HepG2 (cell line): Measurements from ENCODE around the gene IFI35. TPM values are rescaled to one million over a fixed set of nuclear protein-coding genes. Genes with fewer than 3 reads are reported as not detected.
A peak's percentile ranks its signal among the peaks of the same experiment; 100 is the strongest.

ENCODE experiments used
- CEBPZ ChIP-seq: IDR thresholded peaks from 2 replicates; pipeline ENCODE4 v1.6.1; 2012; ENCODE audit warnings: low read length, improper control_type of control experiment
- E2F2 ChIP-seq: sonication (generic); formaldehyde crosslinking; IDR thresholded peaks from 2 replicates; pipeline ENCODE4 v1.4.0; 2020; ENCODE audit warnings: missing genetic modification reagents, borderline replicate concordance
- GPBP1L1 ChIP-seq: sonication (generic); formaldehyde crosslinking; IDR thresholded peaks from 2 replicates; pipeline ENCODE4 v1.5.0; 2020; ENCODE audit warnings: mild to moderate bottlenecking, missing genetic modification reagents
- KDM6A ChIP-seq: IDR thresholded peaks from 2 replicates; pipeline ENCODE4 v1.6.1; 2016; ENCODE audit warnings: low read depth
- MBD4 ChIP-seq: IDR thresholded peaks from 2 replicates; pipeline ENCODE4 v1.6.1; 2012; ENCODE audit warnings: low read length, inconsistent platforms, borderline replicate concordance
- MXI1 ChIP-seq: IDR thresholded peaks from 3 replicates; pipeline ENCODE4 v1.6.1; 2012; ENCODE audit warnings: low read depth, low read length, inconsistent platforms, borderline replicate concordance
- RCOR2 ChIP-seq: IDR thresholded peaks from 2 replicates; pipeline ENCODE4 v1.6.1; 2016; ENCODE audit warnings: missing biosample characterization, missing genetic modification reagents
- SSRP1 ChIP-seq: IDR thresholded peaks from 2 replicates; pipeline ENCODE4 v1.6.1; 2016; ENCODE audit warnings: control low read depth
- TBX3 ChIP-seq: fragments of 450-650 bp; IDR thresholded peaks from 2 replicates; pipeline ENCODE4 v1.6.1; 2017; ENCODE audit warnings: antibody characterized with exemption, mild to moderate bottlenecking, inconsistent platforms, borderline replicate concordance
- TFAP4 ChIP-seq: sonication (generic); IDR thresholded peaks from 2 replicates; pipeline ENCODE4 v1.6.1; 2016; ENCODE audit warnings: low read depth, borderline replicate concordance
- XBP1 ChIP-seq: sonication (generic); formaldehyde crosslinking; IDR thresholded peaks from 2 replicates; pipeline ENCODE4 v1.5.0; 2020; ENCODE audit warnings: missing genetic modification reagents
- ZBTB7B ChIP-seq: sonication (generic); formaldehyde crosslinking; IDR thresholded peaks from 2 replicates; pipeline ENCODE4 v1.4.0; 2020; ENCODE audit warnings: missing genetic modification reagents
- ZNF275 ChIP-seq: sonication (generic); formaldehyde crosslinking; IDR thresholded peaks from 2 replicates; pipeline ENCODE4 v1.8.0; 2022; ENCODE audit warnings: missing genetic modification reagents, mild to moderate bottlenecking, inconsistent platforms, borderline replicate concordance
- ZNF33A ChIP-seq: sonication (generic); formaldehyde crosslinking; IDR thresholded peaks from 2 replicates; pipeline ENCODE4 v1.5.1; 2020; ENCODE audit warnings: missing genetic modification reagents, mild to moderate bottlenecking, moderate library complexity, borderline replicate concordance
- ZNF34 ChIP-seq: sonication (generic); formaldehyde crosslinking; IDR thresholded peaks from 2 replicates; pipeline ENCODE4 v1.4.0; 2020; ENCODE audit warnings: mild to moderate bottlenecking, missing genetic modification reagents, borderline replicate concordance
- ZNF790 ChIP-seq: sonication (generic); formaldehyde crosslinking; IDR thresholded peaks from 2 replicates; pipeline ENCODE4 v1.8.0; 2022; ENCODE audit warnings: missing genetic modification reagents, mild to moderate bottlenecking, borderline replicate concordance
- polyA plus RNA-seq, 8 experiments: library from polyadenylated mRNA; depleted of rRNA in 3 of 8; stranded (reverse) in 7 of 8; unstranded in 1 of 8; fragments of >200 nt; fragmentation: Illumina TruSeq in 4 of 8; extraction: Trizol in 4 of 8; gene quantifications; 2 replicates each; pipeline versions ENCODE4 v1.2.1 to v1.2.3, GENCODE V29; 2011 to 2016; ENCODE audit warnings: low read depth in 4 of 8, missing spikeins in 1 of 8, mixed read lengths in 1 of 8; ENCODE audit not compliant: insufficient read depth in 1 of 8
- total RNA-seq, 5 experiments: library from RNA; depleted of rRNA; stranded (reverse); fragments of >200 nt; fragmentation: Illumina TruSeq; extraction: Trizol; gene quantifications; 2 replicates each; pipeline ENCODE4 v1.2.3, GENCODE V29; 2016; ENCODE audit warnings: low read depth in 1 of 5

IFI35 gene
- total and polyA plus RNA-seq, 2 of the 13 experiments (the other 11 are each of a cell fraction or from before 2014, with no cell fraction given) = 28.9 to 38.1 TPM

GRCh38 chr17:42997984-42998938 lies 8.3 kb upstream of the IFI35 start, which contains the start of gene RPL27 (continued):
- TF ChIP-seq MXI1 (peak; percentile 97; the same call in 2 of the 3 replicates), ZNF790 (CRISPR knock-in tag) (peak; percentile 96), ZBTB7B (CRISPR knock-in tag) (peak; percentile 87), GPBP1L1 (CRISPR knock-in tag) (no peak), RCOR2 (CRISPR knock-in tag) (peak; percentile 84), TBX3 (peak; percentile 84), E2F2 (CRISPR knock-in tag) (no peak), ZNF275 (CRISPR knock-in tag) (peak; percentile 84; the same call in 1 of the 2 replicates), XBP1 (CRISPR knock-in tag) (no peak; the same call in 1 of the 2 replicates), KDM6A (CRISPR knock-in tag) (no peak), ZNF34 (CRISPR knock-in tag) (no peak; the same call in 1 of the 2 replicates), CEBPZ (no peak), ZNF33A (CRISPR knock-in tag) (peak; percentile 91; the same call in 1 of the 2 replicates), TFAP4 (peak; percentile 72; the same call in 1 of the 2 replicates), MBD4 (no peak; the same call in 1 of the 2 replicates), SSRP1 (CRISPR knock-in tag) (peak; percentile 97)
